HepG2 (cell line): ENCODE measurements around the gene SMLR1. TPM values are rescaled to one million over a fixed set of nuclear protein-coding genes. Genes with fewer than 3 reads are reported as not detected.

Source experiments
- ATAC-seq: fragments of 200-7000 bp; cut with Tn5 transposase; 3 replicates; pipeline ENCODE4 v1.9.1; 2020; ENCODE audit warnings: mild to moderate bottlenecking, moderate library complexity
- BruUV-seq: library from RNA; stranded (reverse); fragments of 400-500 nt; replicated peaks from 2 replicates; lab custom pipeline; 2021; lab: Mats Ljungman, UMichigan
- CTCF ChIA-PET: fragments of 300-600 bp; formaldehyde crosslinking; extraction: SDS; loops from one replicate; lab custom pipeline; 2021; ENCODE audit warnings: low total read pairs, inconsistent platforms, low intra/inter-chr PET ratio; lab: Yijun Ruan, JAX
- POLR2A ChIA-PET: fragments of 350-600 bp; sonication (Branson Sonifier 250); formaldehyde crosslinking; loops from one replicate; lab custom pipeline; 2020; ENCODE audit warnings: antibody characterized with exemption, inconsistent platforms; lab: Yijun Ruan, JAX
- DNase-seq: peaks from one replicate; pipeline ENCODE4 v3.0.0-alpha.2; 2015; ENCODE audit warnings: low spot score
- FAIRE-seq: peaks from 3 replicates; lab custom pipeline; 2011; peaks lifted over from hg19 to GRCh38; lab: Jason Lieb, UNC
- H2AFZ ChIP-seq: one replicate; pipeline ENCODE4 v1.6.1; 2011; ENCODE audit warnings: low read length, inconsistent platforms
- H3K27ac ChIP-seq: fragments of 300-600 bp; 3 replicates; pipeline ENCODE4 v1.8.0; 2011; ENCODE audit warnings: mixed run types, mild to moderate bottlenecking, mixed read lengths, low read length, inconsistent platforms; ENCODE audit not compliant: insufficient read depth; ENCODE audit errors: extremely low read length
- H3K27me3 ChIP-seq, 2 experiments: fragments of 200-600 bp in 1 of 2; 2 replicates in 1 of 2; 3 replicates in 1 of 2; pipeline versions ENCODE4 v1.6.0 to v1.8.0; 2011; ENCODE audit warnings: low read length in 2 of 2, mild to moderate bottlenecking in 2 of 2, moderate library complexity in 2 of 2, inconsistent platforms in 1 of 2; ENCODE audit not compliant: insufficient read depth in 2 of 2, control insufficient read depth in 1 of 2
- H3K36me3 ChIP-seq, 2 experiments: fragments of 200-600 bp in 1 of 2; replicated peaks in 1 of 2; 2 replicates in 1 of 2; 3 replicates in 1 of 2; pipeline versions ENCODE4 v1.5.1 to v1.8.0; 2011; ENCODE audit warnings: low read length in 2 of 2, inconsistent platforms in 1 of 2; ENCODE audit not compliant: insufficient read depth in 2 of 2, control insufficient read depth in 1 of 2
- H3K4me1 ChIP-seq: 2 replicates; pipeline ENCODE4 v1.5.1; 2012; ENCODE audit warnings: low read length, inconsistent platforms; ENCODE audit not compliant: insufficient read depth
- H3K4me2 ChIP-seq: 2 replicates; pipeline ENCODE4 v1.6.0; 2011; ENCODE audit warnings: low read depth, low read length, inconsistent platforms
- H3K4me3 ChIP-seq, 3 experiments: fragments of 200-600 bp in 1 of 3; sonication (generic), shearing (Covaris generic) in 1 of 3; replicated peaks in 1 of 3; 2 replicates each; pipeline ENCODE4 v1.5.1; 2011 to 2016; ENCODE audit warnings: low read length in 3 of 3, inconsistent platforms in 2 of 3, low read depth in 2 of 3, mild to moderate bottlenecking in 2 of 3, control low read depth in 1 of 3, mixed read lengths in 1 of 3; ENCODE audit not compliant: insufficient read depth in 1 of 3
- H3K79me2 ChIP-seq: one replicate; pipeline ENCODE4 v1.6.1; 2011; ENCODE audit warnings: low read length, inconsistent platforms; ENCODE audit not compliant: insufficient read depth
- H3K9ac ChIP-seq: 2 replicates; pipeline ENCODE4 v1.6.0; 2011; ENCODE audit warnings: mild to moderate bottlenecking, low read depth, low read length, inconsistent platforms; ENCODE audit not compliant: insufficient read depth
- H3K9me3 ChIP-seq: 2 replicates; pipeline ENCODE4 v1.5.1; 2012; ENCODE audit warnings: mild to moderate bottlenecking, low read length
- H4K20me1 ChIP-seq: 2 replicates; pipeline ENCODE4 v1.6.0; 2011; ENCODE audit warnings: inconsistent platforms, mild to moderate bottlenecking, low read length, moderate library complexity; ENCODE audit not compliant: insufficient read depth
- BORCS8-MEF2B ChIP-seq: sonication (generic); formaldehyde crosslinking; IDR thresholded peaks from 2 replicates; pipeline ENCODE4 v1.8.0; 2022; ENCODE audit warnings: mild to moderate bottlenecking, missing genetic modification reagents
- FOXM1 ChIP-seq: sonication (generic); formaldehyde crosslinking; IDR thresholded peaks from 2 replicates; pipeline ENCODE4 v1.5.0; 2020; ENCODE audit warnings: missing genetic modification reagents
- KDM3A ChIP-seq: IDR thresholded peaks from 2 replicates; pipeline ENCODE4 v1.6.1; 2018; ENCODE audit warnings: low read depth, missing compliant biosample characterization
- KDM5A ChIP-seq: fragments of 200-600 bp; sonication (generic); IDR thresholded peaks from 2 replicates; pipeline ENCODE4 v1.7.0; 2018; ENCODE audit warnings: antibody characterized with exemption, mild to moderate bottlenecking, low read length, borderline replicate concordance
- KLF16 ChIP-seq, 2 experiments: sonication (generic) in 1 of 2; formaldehyde crosslinking in 1 of 2; IDR thresholded peaks; 2 replicates each; pipeline versions ENCODE4 v1.6.1 to v1.8.0; 2016 to 2023; ENCODE audit warnings: missing genetic modification reagents in 2 of 2, missing compliant biosample characterization in 1 of 2
- NFATC3 ChIP-seq: sonication (generic); formaldehyde crosslinking; IDR thresholded peaks from 2 replicates; pipeline ENCODE4 v1.5.1; 2020; ENCODE audit warnings: mild to moderate bottlenecking, missing genetic modification reagents
- NFKBIZ ChIP-seq: IDR thresholded peaks from 2 replicates; pipeline ENCODE4 v1.6.1; 2018; ENCODE audit warnings: missing genetic modification reagents, missing compliant biosample characterization
- PAF1 ChIP-seq: IDR thresholded peaks from 2 replicates; pipeline ENCODE4 v1.6.1; 2016; ENCODE audit warnings: missing genetic modification reagents, missing compliant biosample characterization
- POLR2A ChIP-seq, 2 experiments: IDR thresholded peaks; 2 replicates each; pipeline ENCODE4 v1.6.1; 2011; ENCODE audit warnings: low read depth in 2 of 2, low read length in 2 of 2, mild to moderate bottlenecking in 1 of 2, moderate library complexity in 1 of 2; ENCODE audit not compliant: insufficient read depth in 1 of 2
- RBM22 ChIP-seq: fragments of 200-400 bp; formaldehyde crosslinking; optimal IDR thresholded peaks from 2 replicates; pipeline ENCODE3; 2017; ENCODE audit warnings: mild to moderate bottlenecking, low read length, moderate library complexity
- RXRA ChIP-seq: sonication (generic); formaldehyde crosslinking; IDR thresholded peaks from 2 replicates; pipeline ENCODE4 v1.5.1; 2020; ENCODE audit warnings: missing genetic modification reagents
- SRF ChIP-seq: IDR thresholded peaks from 2 replicates; pipeline ENCODE4 v1.6.1; 2011; ENCODE audit warnings: mild to moderate bottlenecking, low read depth, low read length, moderate library complexity
- ZNF644 ChIP-seq: IDR thresholded peaks from 2 replicates; pipeline ENCODE4 v1.6.1; 2016; ENCODE audit warnings: low read depth
- ZNF672 ChIP-seq: sonication (generic); formaldehyde crosslinking; IDR thresholded peaks from 2 replicates; pipeline ENCODE4 v1.8.1; 2022; ENCODE audit warnings: missing genetic modification reagents
- WGBS: methylation state at CpG from one replicate; pipeline ENCODE4 v1.1.6; 2017; ENCODE audit warnings: low lambda C conversion rate; 5-methylcytosine and 5-hydroxymethylcytosine counted together
- in situ Hi-C: cut with HindIII; loops from 2 replicates; pipeline ENCODE4 v1.10.0; 2017; ENCODE audit warnings: low pct_unique_long_range_greater_than_20kb; ENCODE audit not compliant: extremely low pct_ligation_motif_present
- intact Hi-C: fragments of 100-400 bp; cut with micrococcal nuclease; formaldehyde crosslinking; loops from one replicate; pipeline ENCODE4 v1.10.0; 2022; ENCODE audit not compliant: unreplicated experiment
- polyA plus RNA-seq, 8 experiments: library from polyadenylated mRNA; depleted of rRNA in 3 of 8; stranded (reverse) in 7 of 8; unstranded in 1 of 8; fragments of >200 nt; fragmentation: Illumina TruSeq in 4 of 8; extraction: Trizol in 4 of 8; gene quantifications; 2 replicates each; pipeline versions ENCODE4 v1.2.1 to v1.2.3, GENCODE V29; 2011 to 2016; ENCODE audit warnings: low read depth in 4 of 8, missing spikeins in 1 of 8, mixed read lengths in 1 of 8; ENCODE audit not compliant: insufficient read depth in 1 of 8
- total RNA-seq, 5 experiments: library from RNA; depleted of rRNA; stranded (reverse); fragments of >200 nt; fragmentation: Illumina TruSeq; extraction: Trizol; gene quantifications; 2 replicates each; pipeline ENCODE4 v1.2.3, GENCODE V29; 2016; ENCODE audit warnings: low read depth in 1 of 5
- TF ChIP-seq, protein P1 (sequence below): sonication (generic); formaldehyde crosslinking; IDR thresholded peaks from 2 replicates; pipeline ENCODE4 v1.8.1; 2023; ENCODE audit warnings: mild to moderate bottlenecking, missing genetic modification reagents, borderline replicate concordance
- TF ChIP-seq, protein P2 (sequence below): sonication (generic); formaldehyde crosslinking; conservative IDR thresholded peaks from 2 replicates; pipeline ENCODE4 v1.8.0; 2022; ENCODE audit warnings: low read depth, missing genetic modification reagents

SMLR1 gene
- total and polyA plus RNA-seq, 2 of the 13 experiments (the other 11 are each of a cell fraction or from before 2014, with no cell fraction given), result 41.8 to 104 TPM

DNA sequence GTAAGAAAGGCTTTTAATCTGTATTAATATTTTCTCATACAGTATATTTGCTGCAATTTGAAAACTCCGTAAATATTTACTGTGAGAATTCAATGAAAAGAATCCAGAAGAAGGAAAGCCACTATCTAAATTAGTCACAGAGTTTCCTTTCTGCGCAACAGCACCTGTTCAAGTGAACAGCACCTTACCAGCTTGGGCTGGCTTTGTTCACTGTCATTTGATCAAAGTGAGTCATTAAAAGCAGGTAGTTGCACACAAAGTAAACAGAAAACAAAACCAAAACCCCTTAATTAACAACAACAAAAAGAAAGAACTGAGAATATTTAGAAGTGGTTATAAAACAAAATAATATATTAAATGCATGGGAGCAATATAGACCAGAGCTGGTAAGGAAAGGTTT is 12.8 kb downstream of the SMLR1 start:
- Histone ChIP-seq H3K9ac (no peak overlapping the region), H2AFZ (no peak overlapping the region), H3K36me3 (peaks cover 29 to 46% of the 10 kb centered on the region in 2 experiments), H3K27me3 (no peaks in the 10 kb centered on the region), H3K4me1 (peaks cover 27% of the 10 kb centered on the region)
- DNase-seq (no peak), ATAC-seq (no peak), FAIRE-seq (no peak)
- intact Hi-C loops (loop anchor here (10.0 kb wide), 1 partner anchor 545 kb away; no protein-coding TSS in a partner anchor), in situ Hi-C loops (loop anchor here (5.0 to 10.0 kb wide), 2 partner anchors 475 to 518 kb away; partner anchors contain the start of gene TMEM200A)
- CTCF ChIA-PET, result no interaction called here
- no TSS peak for BruUV-seq
- TF ChIP-seq NFKBIZ (CRISPR knock-in tag) (no peak), PAF1 (CRISPR knock-in tag) (0 out of 2 replicates have a peak, but pooled peaks have one; percentile 27)
- TF ChIP-seq, all 625 proteins: peak for 1
- Histone ChIP-seq H3K4me2 (no peak overlapping the region), H4K20me1 (no peaks in the 10 kb centered on the region), H3K4me3 (no peak overlapping the region), H3K79me2 (no peaks in the 10 kb centered on the region), H3K27ac (no peak overlapping the region), H3K9me3 (no peaks in the 10 kb centered on the region)
- 97% methylated on average over 2 of the region's 2 CpGs for WGBS
- POLR2A ChIA-PET, result interaction anchor here (0.9 to 1.0 kb wide), 2 partner anchors 8 to 13 kb away, joined by 3 to 4 read pairs; partner anchors contain the start of gene SMLR1

DNA sequence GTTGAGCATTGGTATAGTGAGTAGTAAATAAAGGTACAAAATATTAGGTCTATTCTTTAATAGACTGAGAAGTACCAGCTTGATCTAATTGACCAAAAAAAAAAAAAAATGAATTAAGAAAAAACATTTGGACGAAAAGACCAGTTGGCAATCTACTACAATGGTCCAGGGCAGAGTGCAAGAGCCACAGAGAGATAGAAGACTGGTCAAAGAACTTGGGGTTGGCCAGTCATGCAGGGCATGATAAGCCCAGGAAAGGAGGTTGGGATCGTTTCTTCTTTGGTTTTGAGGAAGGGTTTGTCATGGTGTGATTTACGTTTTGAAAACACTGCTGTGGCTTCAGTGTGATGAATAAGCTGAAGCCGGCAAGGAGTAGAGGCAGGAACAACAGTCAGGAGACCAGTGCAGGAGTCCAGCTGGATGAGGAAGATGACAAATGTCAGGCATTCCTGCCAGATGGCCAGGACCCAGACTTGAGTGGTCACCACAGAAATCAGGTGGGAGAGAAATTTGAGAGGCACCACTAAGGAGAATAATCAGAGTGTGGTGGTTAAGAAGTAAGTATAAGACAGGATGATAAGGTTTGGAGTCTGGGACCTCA is 14.0 kb downstream of the SMLR1 start:
- Histone ChIP-seq H3K9ac (no peak overlapping the region), H3K27me3 (no peaks in the 10 kb centered on the region), H3K9me3 (no peaks in the 10 kb centered on the region), H3K36me3 (peaks cover 21 to 34% of the 10 kb centered on the region in 2 experiments), H3K4me3 (no peak overlapping the region), H3K27ac (no peak overlapping the region), H3K4me1 (peaks cover 21% of the 10 kb centered on the region; the same call in 1 of the 2 replicates), H3K79me2 (no peaks in the 10 kb centered on the region), H4K20me1 (no peaks in the 10 kb centered on the region), H3K4me2 (no peak overlapping the region), H2AFZ (no peak overlapping the region)
- ATAC-seq (peak; percentile 19), DNase-seq (no peak), FAIRE-seq (no peak)
- 95% methylated on average over 4 of the region's 4 CpGs for WGBS
- in situ Hi-C loops, result loop anchor here (5.0 to 10.0 kb wide), 2 partner anchors 476 to 519 kb away; partner anchors contain the start of gene TMEM200A
- ChIA-PET POLR2A (interaction anchor here (0.8 to 0.9 kb wide), 2 partner anchors 14 to 26 kb away, joined by 4 to 5 read pairs; partner anchors contain the start of gene SMLR1), CTCF (no interaction called here)
- TSS peak; percentile 0 for BruUV-seq
- intact Hi-C loops, result loop anchor here (10.0 kb wide), 1 partner anchor 546 kb away; no protein-coding TSS in a partner anchor
- TF ChIP-seq SRF, result no peak
- no peak for TF ChIP-seq NFATC3
- TF ChIP-seq, protein P1, sequence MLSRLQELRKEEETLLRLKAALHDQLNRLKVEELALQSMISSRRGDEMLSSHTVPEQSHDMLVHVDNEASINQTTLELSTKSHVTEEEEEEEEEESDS (CRISPR knock-in tag), result no peak
- no peak for TF ChIP-seq FOXM1 (CRISPR knock-in tag)
- peak in 1 of 2 experiments; percentile 44; a peak in 2 of 4 replicates for TF ChIP-seq POLR2A (IDR thresholded peaks at IDR 0.05; ENCODE audit: insufficient read depth in 1 of 2, low read depth in 2 of 2, low read length in 2 of 2)
- TF ChIP-seq RBM22, result peak; percentile 71
- no peak for TF ChIP-seq ZNF672
- no peak for TF ChIP-seq KLF16 (CRISPR knock-in tag; IDR thresholded peaks at IDR 0.05)
- no peak for TF ChIP-seq KDM5A
- TF ChIP-seq BORCS8-MEF2B (CRISPR knock-in tag), result no peak
- TF ChIP-seq ZNF644 (CRISPR knock-in tag), result no peak
- no peak for TF ChIP-seq KDM3A (CRISPR knock-in tag)
- TF ChIP-seq, protein P2, sequence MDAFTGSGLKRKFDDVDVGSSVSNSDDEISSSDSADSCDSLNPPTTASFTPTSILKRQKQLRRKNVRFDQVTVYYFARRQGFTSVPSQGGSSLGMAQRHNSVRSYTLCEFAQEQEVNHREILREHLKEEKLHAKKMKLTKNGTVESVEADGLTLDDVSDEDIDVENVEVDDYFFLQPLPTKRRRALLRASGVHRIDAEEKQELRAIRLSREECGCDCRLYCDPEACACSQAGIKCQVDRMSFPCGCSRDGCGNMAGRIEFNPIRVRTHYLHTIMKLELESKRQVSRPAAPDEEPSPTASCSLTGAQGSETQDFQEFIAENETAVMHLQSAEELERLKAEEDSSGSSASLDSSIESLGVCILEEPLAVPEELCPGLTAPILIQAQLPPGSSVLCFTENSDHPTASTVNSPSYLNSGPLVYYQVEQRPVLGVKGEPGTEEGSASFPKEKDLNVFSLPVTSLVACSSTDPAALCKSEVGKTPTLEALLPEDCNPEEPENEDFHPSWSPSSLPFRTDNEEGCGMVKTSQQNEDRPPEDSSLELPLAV (CRISPR knock-in tag), result no peak
- TF ChIP-seq RXRA (CRISPR knock-in tag), result no peak
